GM12891 (cell line): ENCODE data around the gene SNORC.

ENCODE experiments used
- PAX5 ChIP-seq: IDR thresholded peaks from 2 replicates; pipeline ENCODE4 v1.6.1; 2011; ENCODE audit warnings: low read length, moderate library complexity, mild to moderate bottlenecking; ENCODE audit not compliant: insufficient read depth, severe bottlenecking
- POLR2A ChIP-seq: IDR thresholded peaks from 2 replicates; pipeline ENCODE4 v1.6.1; 2011; ENCODE audit warnings: low read depth, low read length, control low read depth
- POLR2AphosphoS5 ChIP-seq: IDR thresholded peaks from 2 replicates; pipeline ENCODE4 v1.6.1; 2011; ENCODE audit warnings: low read depth, low read length, control low read depth
- POU2F2 ChIP-seq: IDR thresholded peaks from 2 replicates; pipeline ENCODE4 v1.6.1; 2011; ENCODE audit warnings: low read depth, mild to moderate bottlenecking, control low read depth, low read length, moderate library complexity
- SPI1 ChIP-seq: IDR thresholded peaks from 2 replicates; pipeline ENCODE4 v1.6.1; 2011; ENCODE audit warnings: low read depth, low read length, control low read depth

GRCh38 chr2:232896720-232897597 lies 26.9 kb downstream of the SNORC start:
- TF ChIP-seq POLR2A (no peak), POLR2AphosphoS5 (no peak), PAX5 (no peak), SPI1 (no peak), POU2F2 (no peak)
